Bronchial epithelial cell (primary cell): ENCODE measurements around the gene SOX6. TPM values are rescaled to one million over a fixed set of nuclear protein-coding genes. Genes with fewer than 3 reads are reported as not detected.

Experiments
- DNase-seq: peaks from one replicate; pipeline ENCODE4 v3.0.0-alpha.2; 2010; ENCODE audit warnings: low read depth
- FAIRE-seq: peaks from 2 replicates; lab custom pipeline; 2011; peaks lifted over from hg19 to GRCh38; lab: Jason Lieb, UNC
- H3K27me3 ChIP-seq: 2 replicates; pipeline ENCODE4 v1.5.1; 2011; ENCODE audit warnings: low read length; ENCODE audit not compliant: control insufficient read depth, insufficient read depth
- H3K36me3 ChIP-seq: 2 replicates; pipeline ENCODE4 v1.5.1; 2011; ENCODE audit warnings: low read length; ENCODE audit not compliant: control insufficient read depth, insufficient read depth
- H3K4me3 ChIP-seq: 2 replicates; pipeline ENCODE4 v1.5.1; 2011; ENCODE audit warnings: mild to moderate bottlenecking, low read depth, low read length, control low read depth
- total RNA-seq: library from RNA; depleted of rRNA; stranded (reverse); fragments of >200 nt; gene quantifications from 2 replicates; pipeline ENCODE4 v1.2.1, GENCODE V29; 2014
- TF ChIP-seq, protein P1 (sequence below): IDR thresholded peaks from 2 replicates; pipeline ENCODE4 v1.5.1; 2011; ENCODE audit warnings: mild to moderate bottlenecking, moderate library complexity, low read length, control low read depth, inconsistent platforms; ENCODE audit not compliant: insufficient read depth, severe bottlenecking

SOX6 gene
- total RNA-seq, 1 donor from 2014 or later = 0.53 TPM

DNA sequence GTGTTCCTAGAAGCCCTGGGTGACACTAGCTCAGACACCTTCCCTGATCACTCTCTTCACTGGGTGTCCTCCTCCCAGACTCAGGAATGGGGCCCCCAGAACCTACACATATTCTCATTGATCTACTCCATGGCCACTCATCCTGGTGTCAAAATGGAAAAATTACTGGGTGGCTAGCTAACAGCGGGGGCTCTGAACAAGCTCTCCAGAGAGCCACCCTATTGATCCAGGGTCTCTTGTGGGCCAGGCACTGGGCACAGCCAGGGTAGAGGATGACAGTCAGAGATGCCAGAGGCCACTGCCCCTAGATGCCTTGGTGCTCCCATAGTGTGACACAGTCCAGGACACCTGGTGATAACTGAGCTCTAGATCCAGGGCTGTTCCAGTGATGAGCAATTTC lies 393.1 kb downstream of the SOX6 start:
- Histone ChIP-seq H3K4me3 (no peak overlapping the region), H3K36me3 (no peaks in the 10 kb centered on the region), H3K27me3 (no peaks in the 10 kb centered on the region)
- no peak for DNase-seq
- TF ChIP-seq, protein P1, sequence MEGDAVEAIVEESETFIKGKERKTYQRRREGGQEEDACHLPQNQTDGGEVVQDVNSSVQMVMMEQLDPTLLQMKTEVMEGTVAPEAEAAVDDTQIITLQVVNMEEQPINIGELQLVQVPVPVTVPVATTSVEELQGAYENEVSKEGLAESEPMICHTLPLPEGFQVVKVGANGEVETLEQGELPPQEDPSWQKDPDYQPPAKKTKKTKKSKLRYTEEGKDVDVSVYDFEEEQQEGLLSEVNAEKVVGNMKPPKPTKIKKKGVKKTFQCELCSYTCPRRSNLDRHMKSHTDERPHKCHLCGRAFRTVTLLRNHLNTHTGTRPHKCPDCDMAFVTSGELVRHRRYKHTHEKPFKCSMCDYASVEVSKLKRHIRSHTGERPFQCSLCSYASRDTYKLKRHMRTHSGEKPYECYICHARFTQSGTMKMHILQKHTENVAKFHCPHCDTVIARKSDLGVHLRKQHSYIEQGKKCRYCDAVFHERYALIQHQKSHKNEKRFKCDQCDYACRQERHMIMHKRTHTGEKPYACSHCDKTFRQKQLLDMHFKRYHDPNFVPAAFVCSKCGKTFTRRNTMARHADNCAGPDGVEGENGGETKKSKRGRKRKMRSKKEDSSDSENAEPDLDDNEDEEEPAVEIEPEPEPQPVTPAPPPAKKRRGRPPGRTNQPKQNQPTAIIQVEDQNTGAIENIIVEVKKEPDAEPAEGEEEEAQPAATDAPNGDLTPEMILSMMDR = no peak
- FAIRE-seq = no peak

DNA sequence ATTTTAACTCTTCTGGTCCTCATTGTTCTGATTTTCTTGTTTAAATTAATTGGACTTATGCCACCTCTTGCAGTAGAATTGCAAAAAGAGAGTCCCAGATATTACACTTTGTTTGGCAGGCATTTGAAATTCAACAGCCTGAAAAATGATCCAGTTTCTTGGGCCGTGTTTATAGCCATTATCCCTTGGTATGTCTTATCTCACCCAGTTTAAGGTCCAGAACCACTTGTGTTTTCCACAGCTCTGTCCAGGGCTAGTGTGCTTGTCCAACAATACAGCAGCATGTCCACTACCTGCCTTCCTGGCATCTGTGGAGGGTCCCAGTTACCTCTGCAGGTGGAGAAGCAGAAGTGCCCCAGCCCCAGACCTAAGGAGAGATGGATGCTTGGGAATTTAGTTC lies 397.4 kb downstream of the SOX6 start:
- TF ChIP-seq, protein P1 = no peak
- no peak for DNase-seq
- Histone ChIP-seq H3K4me3 (no peak overlapping the region), H3K36me3 (no peaks in the 10 kb centered on the region), H3K27me3 (no peaks in the 10 kb centered on the region)
- FAIRE-seq = no peak

DNA sequence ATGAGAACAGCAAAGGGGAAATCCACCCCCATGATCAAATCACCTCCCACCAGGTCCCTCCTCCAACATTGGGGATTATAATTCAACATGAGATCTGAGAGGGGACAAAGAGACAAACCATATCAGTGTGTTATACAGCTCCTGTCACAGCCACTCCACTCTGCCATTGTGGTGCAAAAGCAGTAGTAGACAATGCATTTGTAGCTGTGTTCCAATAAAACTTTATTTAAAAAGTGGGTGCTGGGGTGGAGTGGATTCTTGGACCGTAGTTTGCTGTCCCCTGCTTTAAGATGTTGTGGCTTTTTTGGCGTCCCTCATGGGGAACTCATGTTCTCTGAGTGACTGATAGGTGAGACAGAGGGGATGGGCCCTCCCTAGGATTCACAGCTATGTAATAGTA lies 399.1 kb downstream of the SOX6 start:
- no peak for DNase-seq
- H3K27me3 ChIP-seq = no peaks in the 10 kb centered on the region
- FAIRE-seq = no peak
- H3K4me3 ChIP-seq = no peak overlapping the region
- TF ChIP-seq, protein P1 = no peak
- H3K36me3 ChIP-seq = no peaks in the 10 kb centered on the region

DNA sequence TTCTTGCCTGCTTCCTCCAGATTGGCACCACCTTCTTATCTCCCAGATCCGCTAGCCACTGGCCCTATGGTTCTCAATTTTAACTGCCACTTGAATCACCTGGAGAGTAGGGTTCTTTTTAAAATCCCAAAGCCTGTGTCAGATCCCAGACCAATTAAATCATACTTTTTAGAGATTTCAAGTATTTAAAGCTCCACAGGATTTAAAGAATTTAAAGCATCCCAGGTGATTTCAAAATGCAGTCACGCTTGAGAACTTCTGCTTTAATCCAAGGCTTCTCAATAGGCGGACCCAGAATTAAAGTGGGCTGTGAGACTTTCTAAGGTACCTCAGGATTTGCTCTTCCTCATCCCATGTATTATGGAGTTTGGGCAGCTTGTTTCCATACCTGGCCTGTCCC lies 400.0 kb downstream of the SOX6 start:
- TF ChIP-seq, protein P1 = no peak
- FAIRE-seq (no peak), DNase-seq (no peak)
- Histone ChIP-seq H3K27me3 (no peaks in the 10 kb centered on the region), H3K36me3 (no peaks in the 10 kb centered on the region), H3K4me3 (no peak overlapping the region)

DNA sequence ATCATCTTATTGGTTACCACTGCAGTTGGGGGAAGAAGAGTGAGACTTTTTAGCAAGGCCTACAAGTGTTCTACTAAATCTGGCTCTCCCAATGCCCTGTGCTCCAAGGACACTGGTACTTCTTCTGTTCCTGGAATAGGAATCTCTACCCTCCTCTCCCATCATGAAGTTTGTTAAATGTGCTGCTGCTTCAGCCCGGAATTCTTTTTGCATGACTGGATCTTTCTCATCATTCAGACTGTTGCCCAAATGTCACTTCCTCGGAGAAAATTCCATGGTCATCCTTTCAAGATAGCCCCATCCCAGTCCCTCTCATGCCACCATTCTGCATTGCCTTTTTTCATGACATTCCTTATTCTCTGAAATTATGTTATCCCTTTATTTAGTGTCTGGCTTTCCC lies 400.8 kb downstream of the SOX6 start:
- Histone ChIP-seq H3K27me3 (no peaks in the 10 kb centered on the region), H3K4me3 (no peak overlapping the region)
- FAIRE-seq = no peak

More for the DNA sequence above, 400.8 kb downstream of the SOX6 start:
- TF ChIP-seq, protein P1 = no peak
- DNase-seq = no peak
- no peaks in the 10 kb centered on the region for H3K36me3 ChIP-seq
